AG09309 (cell line): ENCODE measurements around the gene TNFRSF18.

Source experiments
- DNase-seq: peaks from one replicate; pipeline ENCODE4 v3.0.0-alpha.2; 2010; ENCODE audit warnings: low read depth
- H3K4me3 ChIP-seq: 2 replicates; pipeline ENCODE4 v1.5.1; 2011; ENCODE audit warnings: mild to moderate bottlenecking, low read depth, low read length, moderate library complexity; ENCODE audit not compliant: control insufficient read depth
- CTCF ChIP-seq: IDR thresholded peaks from 2 replicates; pipeline ENCODE4 v1.5.1; 2011; ENCODE audit warnings: mild to moderate bottlenecking, low read depth, low read length, inconsistent platforms; ENCODE audit not compliant: insufficient read depth, control insufficient read depth; ENCODE audit errors: missing control alignments

TNFRSF18 gene

GRCh38 chr1:1215881-1216605 lies 9.7 kb upstream of the TNFRSF18 start:
- H3K4me3 ChIP-seq: no peak overlapping the region
- no peak for TF ChIP-seq CTCF
- DNase-seq: no peak

- H3K4me3 ChIP-seq: no peak overlapping the region
- no peak for DNase-seq
- TF ChIP-seq CTCF: no peak
These were observed 8.8 kb upstream of the TNFRSF18 start for GRCh38 chr1:1215080-1215676.

- no peak for DNase-seq
- no peak for TF ChIP-seq CTCF
- no peak within 1 kb of the TSS for H3K4me3 ChIP-seq
These were observed 7.2 kb upstream of the TNFRSF18 start, which contains the start of gene TNFRSF4 for GRCh38 chr1:1213345-1214265. TSS of gene TNFRSF4 (minus strand) at chr1:1214153. CDS start at chr1:1214127, 26 bp downstream.

- no peak for TF ChIP-seq CTCF
- H3K4me3 ChIP-seq: no peak overlapping the region
- DNase-seq: no peak
These were observed 6.5 kb upstream of the TNFRSF18 start for GRCh38 chr1:1212780-1213344.

- no peak for TF ChIP-seq CTCF
- DNase-seq: no peak
- no peak overlapping the region for H3K4me3 ChIP-seq
These were observed 5.4 kb upstream of the TNFRSF18 start for GRCh38 chr1:1211541-1212441.
